Measurements from ENCODE around the gene SART1. TPM values are rescaled to one million over a fixed set of nuclear protein-coding genes. Genes with fewer than 3 reads are reported as not detected.

The SART1 gene
- total and polyA plus RNA-seq, 10 of the 15 experiments (the other 5 are each of a cell fraction or from before 2014, with no cell fraction given): 6.2 to 60.5 (median 37.4) TPM

GRCh38 chr11:65961267-65962140 is at the start of gene SART1 (continued):
- no peak for TF ChIP-seq PRDM15 (CRISPR knock-in tag; IDR thresholded peaks at IDR 0.05)
- TF ChIP-seq ZBTB40 (IDR thresholded peaks at IDR 0.05; ENCODE audit: borderline replicate concordance): peak; percentile 97
- no peak for TF ChIP-seq IRF4 (IDR thresholded peaks at IDR 0.05; ENCODE audit: low read depth, low read length)
- TF ChIP-seq EZH2 (IDR thresholded peaks at IDR 0.05; ENCODE audit: borderline replicate concordance, control insufficient read depth, low read depth, low read length): no peak
- peak; percentile 83; the same call in 1 of the 2 replicates for TF ChIP-seq SMAD5 (IDR thresholded peaks at IDR 0.05; ENCODE audit: low read depth)
- TF ChIP-seq FOXM1 (IDR thresholded peaks at IDR 0.05; ENCODE audit: low read depth, low read length): no peak
- no peak for TF ChIP-seq ZZZ3 (IDR thresholded peaks at IDR 0.05; ENCODE audit: control insufficient read depth, insufficient read length, low read depth)
- peak; percentile 92 for TF ChIP-seq SIN3A (IDR thresholded peaks at IDR 0.05; ENCODE audit: low read depth, low read length)
- peak; percentile 94; the same call in 1 of the 2 replicates for TF ChIP-seq ASH2L (IDR thresholded peaks at IDR 0.05; ENCODE audit: borderline replicate concordance, low read depth)
- TF ChIP-seq NFYB (IDR thresholded peaks at IDR 0.05; ENCODE audit: insufficient read depth, low read depth, low read length): no peak
- TF ChIP-seq PBX3 (IDR thresholded peaks at IDR 0.05; ENCODE audit: insufficient replicate concordance, low read depth, low read length): no peak

Data from GM12878 (cell line).